ENCODE data around the gene PRR19.

The PRR19 gene, protein sequence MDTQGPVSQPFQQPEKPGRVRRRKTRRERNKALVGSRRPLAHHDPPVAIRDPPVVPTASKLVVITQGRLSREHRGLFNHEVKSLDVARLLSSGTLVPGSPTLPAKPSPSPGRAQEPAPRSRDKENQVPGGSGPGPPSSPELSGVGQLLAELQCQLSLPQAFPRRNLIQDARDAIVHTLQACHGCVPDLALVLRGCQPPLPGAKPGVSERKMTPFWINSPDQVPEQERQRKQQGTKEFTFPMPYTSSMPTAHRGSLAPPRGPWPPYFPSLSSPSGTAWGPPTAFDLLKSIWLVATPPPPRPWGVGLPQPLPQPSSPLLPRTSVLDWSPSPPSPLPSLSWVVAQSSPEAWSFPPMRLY

DNA sequence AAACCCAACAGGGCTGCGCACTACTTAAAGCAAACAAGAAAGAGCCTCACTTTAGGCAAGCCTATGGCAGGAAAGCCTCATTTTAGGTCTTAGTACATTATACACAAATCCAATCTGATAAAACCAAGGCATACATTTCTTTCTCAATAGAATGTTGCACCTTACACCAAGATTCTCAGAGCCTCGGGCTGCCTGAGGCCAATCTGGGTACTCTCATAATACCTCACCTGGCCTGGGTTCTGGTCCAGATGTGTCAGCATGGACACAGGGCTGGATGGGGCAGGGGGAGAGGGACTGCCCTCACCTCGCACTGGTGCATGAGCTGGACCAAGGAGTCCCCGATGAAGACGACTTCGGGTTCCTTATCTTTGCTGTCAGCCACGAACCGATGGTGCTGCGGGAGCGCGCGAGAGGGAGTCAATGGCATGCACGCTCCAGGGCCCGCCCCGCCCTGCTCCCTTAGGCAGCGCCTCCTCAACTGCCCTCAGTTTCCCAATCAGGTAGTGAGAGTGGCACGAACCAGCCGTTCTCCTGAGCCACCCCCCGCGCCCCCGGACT, at the start of gene PRR19:
PRR19 (plus strand) TSS at position 487 of the 558 bp plus-strand sequence. CDS start 7,453 bp downstream, outside the sequence.
- no peaks in the 10 kb centered on the region for H3K27me3 Mint-ChIP-seq (ENCODE audit: low read depth)
- no peaks in the 10 kb centered on the region for H3K9me3 Mint-ChIP-seq
- peak within 1 kb of the TSS; percentile 86 to 96 (median 89) for H3K4me3 Mint-ChIP-seq
- H3K36me3 Mint-ChIP-seq (ENCODE audit: low read depth) = peaks cover 11% of the 10 kb centered on the region
- H3K27ac Mint-ChIP-seq = peak within 1 kb of the TSS; percentile 96 to 99 (median 98)
- TF ChIP-seq, protein P1, sequence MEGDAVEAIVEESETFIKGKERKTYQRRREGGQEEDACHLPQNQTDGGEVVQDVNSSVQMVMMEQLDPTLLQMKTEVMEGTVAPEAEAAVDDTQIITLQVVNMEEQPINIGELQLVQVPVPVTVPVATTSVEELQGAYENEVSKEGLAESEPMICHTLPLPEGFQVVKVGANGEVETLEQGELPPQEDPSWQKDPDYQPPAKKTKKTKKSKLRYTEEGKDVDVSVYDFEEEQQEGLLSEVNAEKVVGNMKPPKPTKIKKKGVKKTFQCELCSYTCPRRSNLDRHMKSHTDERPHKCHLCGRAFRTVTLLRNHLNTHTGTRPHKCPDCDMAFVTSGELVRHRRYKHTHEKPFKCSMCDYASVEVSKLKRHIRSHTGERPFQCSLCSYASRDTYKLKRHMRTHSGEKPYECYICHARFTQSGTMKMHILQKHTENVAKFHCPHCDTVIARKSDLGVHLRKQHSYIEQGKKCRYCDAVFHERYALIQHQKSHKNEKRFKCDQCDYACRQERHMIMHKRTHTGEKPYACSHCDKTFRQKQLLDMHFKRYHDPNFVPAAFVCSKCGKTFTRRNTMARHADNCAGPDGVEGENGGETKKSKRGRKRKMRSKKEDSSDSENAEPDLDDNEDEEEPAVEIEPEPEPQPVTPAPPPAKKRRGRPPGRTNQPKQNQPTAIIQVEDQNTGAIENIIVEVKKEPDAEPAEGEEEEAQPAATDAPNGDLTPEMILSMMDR (IDR thresholded peaks at IDR 0.05; ENCODE audit: unreplicated experiment in 3 of 3) = no peak
- peaks cover 14% of the 10 kb centered on the region for H3K4me1 Mint-ChIP-seq

DNA sequence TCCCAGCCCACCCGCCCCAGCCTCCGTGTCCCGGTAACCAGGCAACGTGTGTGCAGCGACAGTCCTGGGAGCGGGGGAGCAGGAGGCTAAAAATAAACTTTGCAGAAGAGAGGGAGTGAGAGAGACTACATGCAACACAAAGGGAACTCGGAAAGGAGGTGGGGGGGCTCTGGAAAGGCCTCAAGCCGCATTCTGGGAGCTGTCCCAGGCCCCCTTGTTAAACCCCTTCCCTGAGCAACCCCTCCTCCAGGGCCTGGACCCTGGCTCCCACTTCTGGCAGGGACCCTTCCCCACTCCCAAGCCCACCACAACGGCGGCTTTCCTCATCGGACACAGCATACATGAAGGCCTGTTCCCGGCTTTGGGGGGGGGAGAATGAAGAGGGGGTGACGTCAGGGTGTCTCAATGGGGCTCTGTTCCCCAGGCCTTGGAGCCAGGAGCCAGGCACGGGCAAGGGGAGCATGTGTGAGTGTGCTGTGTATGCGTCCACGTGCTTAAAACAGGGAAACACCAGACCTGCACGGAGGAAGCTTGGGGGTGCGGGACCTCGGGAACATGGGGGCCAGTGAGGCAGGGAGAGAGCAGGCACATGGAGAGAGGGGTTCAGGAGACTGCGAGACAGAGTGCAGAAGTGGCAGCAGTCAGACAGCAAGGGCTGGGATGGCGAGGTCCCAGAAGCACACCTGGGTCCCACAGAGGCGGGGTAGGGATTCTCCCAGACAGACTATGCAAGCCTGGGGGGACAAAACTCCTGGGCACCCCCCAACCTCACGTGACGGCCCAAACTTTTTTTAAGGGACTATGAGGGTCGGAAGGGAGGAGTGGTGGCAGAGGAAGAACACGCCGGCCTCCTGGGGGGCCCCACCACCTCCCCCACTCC, 49.3 kb upstream of the PRR19 start:
- no peaks in the 10 kb centered on the region for H3K9me3 Mint-ChIP-seq
- no peaks in the 10 kb centered on the region for H3K27me3 Mint-ChIP-seq (ENCODE audit: low read depth)
- TF ChIP-seq, protein P1 (IDR thresholded peaks at IDR 0.05; ENCODE audit: unreplicated experiment in 3 of 3) = no peak
- peak overlapping the region; percentile 99 to 100 (median 99) for H3K4me3 Mint-ChIP-seq
- peaks cover 16% of the 10 kb centered on the region for H3K4me1 Mint-ChIP-seq
- H3K36me3 Mint-ChIP-seq (ENCODE audit: low read depth) = peaks cover 9% of the 10 kb centered on the region
- peak overlapping the region; percentile 98 to 100 (median 99) for H3K27ac Mint-ChIP-seq

- no peaks in the 10 kb centered on the region for H3K9me3 Mint-ChIP-seq
- TF ChIP-seq, protein P1 (IDR thresholded peaks at IDR 0.05; ENCODE audit: unreplicated experiment in 3 of 3) = no peak
- H3K4me3 Mint-ChIP-seq = peak overlapping the region; percentile 99 to 100 (median 99)
- H3K36me3 Mint-ChIP-seq (ENCODE audit: low read depth) = peaks cover 9% of the 10 kb centered on the region
- H3K27me3 Mint-ChIP-seq (ENCODE audit: low read depth) = no peaks in the 10 kb centered on the region
- peak overlapping the region; percentile 98 to 100 (median 99) for H3K27ac Mint-ChIP-seq
- peaks cover 16% of the 10 kb centered on the region for H3K4me1 Mint-ChIP-seq
Measured at GRCh38 chr19:42253245-42254088, 48.5 kb upstream of the PRR19 start.

GRCh38 chr19:42254089-42254849, 47.7 kb upstream of the PRR19 start:
- H3K9me3 Mint-ChIP-seq = no peaks in the 10 kb centered on the region
- H3K36me3 Mint-ChIP-seq (ENCODE audit: low read depth) = peaks cover 9% of the 10 kb centered on the region
- peaks cover 16% of the 10 kb centered on the region for H3K4me1 Mint-ChIP-seq
- peak overlapping the region; percentile 78 to 83 (median 83) for H3K4me3 Mint-ChIP-seq
- H3K27ac Mint-ChIP-seq = peak overlapping the region in 2 of 3 experiments; percentile 44 to 94
- TF ChIP-seq, protein P1 (IDR thresholded peaks at IDR 0.05; ENCODE audit: unreplicated experiment in 3 of 3) = no peak
- H3K27me3 Mint-ChIP-seq (ENCODE audit: low read depth) = no peaks in the 10 kb centered on the region
